Bronchial epithelial cell (primary cell): ENCODE results near the gene CABYR. TPM values are rescaled to one million over a fixed set of nuclear protein-coding genes. Genes with fewer than 3 reads are reported as not detected.

Experiments used
- DNase-seq: peaks from one replicate; pipeline ENCODE4 v3.0.0-alpha.2; 2010; ENCODE audit warnings: low read depth
- FAIRE-seq: peaks from 2 replicates; lab custom pipeline; 2011; peaks lifted over from hg19 to GRCh38; lab: Jason Lieb, UNC
- H3K27me3 ChIP-seq: 2 replicates; pipeline ENCODE4 v1.5.1; 2011; ENCODE audit warnings: low read length; ENCODE audit not compliant: control insufficient read depth, insufficient read depth
- H3K36me3 ChIP-seq: 2 replicates; pipeline ENCODE4 v1.5.1; 2011; ENCODE audit warnings: low read length; ENCODE audit not compliant: control insufficient read depth, insufficient read depth
- H3K4me3 ChIP-seq: 2 replicates; pipeline ENCODE4 v1.5.1; 2011; ENCODE audit warnings: mild to moderate bottlenecking, low read depth, low read length, control low read depth
- total RNA-seq: library from RNA; depleted of rRNA; stranded (reverse); fragments of >200 nt; gene quantifications from 2 replicates; pipeline ENCODE4 v1.2.1, GENCODE V29; 2014
- TF ChIP-seq, protein P1 (sequence below): IDR thresholded peaks from 2 replicates; pipeline ENCODE4 v1.5.1; 2011; ENCODE audit warnings: mild to moderate bottlenecking, moderate library complexity, low read length, control low read depth, inconsistent platforms; ENCODE audit not compliant: insufficient read depth, severe bottlenecking

Gene CABYR
- total RNA-seq, 1 donor from 2014 or later = 0.79 TPM

GRCh38 chr18:24095976-24096375 lies 42.9 kb upstream of the CABYR start:
- no peak for FAIRE-seq
- DNase-seq = no peak
- TF ChIP-seq, protein P1, sequence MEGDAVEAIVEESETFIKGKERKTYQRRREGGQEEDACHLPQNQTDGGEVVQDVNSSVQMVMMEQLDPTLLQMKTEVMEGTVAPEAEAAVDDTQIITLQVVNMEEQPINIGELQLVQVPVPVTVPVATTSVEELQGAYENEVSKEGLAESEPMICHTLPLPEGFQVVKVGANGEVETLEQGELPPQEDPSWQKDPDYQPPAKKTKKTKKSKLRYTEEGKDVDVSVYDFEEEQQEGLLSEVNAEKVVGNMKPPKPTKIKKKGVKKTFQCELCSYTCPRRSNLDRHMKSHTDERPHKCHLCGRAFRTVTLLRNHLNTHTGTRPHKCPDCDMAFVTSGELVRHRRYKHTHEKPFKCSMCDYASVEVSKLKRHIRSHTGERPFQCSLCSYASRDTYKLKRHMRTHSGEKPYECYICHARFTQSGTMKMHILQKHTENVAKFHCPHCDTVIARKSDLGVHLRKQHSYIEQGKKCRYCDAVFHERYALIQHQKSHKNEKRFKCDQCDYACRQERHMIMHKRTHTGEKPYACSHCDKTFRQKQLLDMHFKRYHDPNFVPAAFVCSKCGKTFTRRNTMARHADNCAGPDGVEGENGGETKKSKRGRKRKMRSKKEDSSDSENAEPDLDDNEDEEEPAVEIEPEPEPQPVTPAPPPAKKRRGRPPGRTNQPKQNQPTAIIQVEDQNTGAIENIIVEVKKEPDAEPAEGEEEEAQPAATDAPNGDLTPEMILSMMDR = no peak
- Histone ChIP-seq H3K27me3 (no peaks in the 10 kb centered on the region), H3K36me3 (peaks cover 1% of the 10 kb centered on the region), H3K4me3 (no peak overlapping the region)

GRCh38 chr18:24103320-24104021 lies 35.4 kb upstream of the CABYR start:
- Histone ChIP-seq H3K27me3 (no peaks in the 10 kb centered on the region), H3K36me3 (peaks cover 2% of the 10 kb centered on the region), H3K4me3 (no peak overlapping the region)
- no peak for FAIRE-seq
- TF ChIP-seq, protein P1 = no peak
- no peak for DNase-seq

GRCh38 chr18:24104486-24104885 lies 34.4 kb upstream of the CABYR start:
- Histone ChIP-seq H3K36me3 (peaks cover 2% of the 10 kb centered on the region), H3K4me3 (no peak overlapping the region), H3K27me3 (no peaks in the 10 kb centered on the region)
- DNase-seq (no peak), FAIRE-seq (no peak)
- TF ChIP-seq, protein P1 = no peak

GRCh38 chr18:24108641-24109040 lies 30.2 kb upstream of the CABYR start:
- no peak overlapping the region for H3K4me3 ChIP-seq
- H3K36me3 ChIP-seq = no peaks in the 10 kb centered on the region
- TF ChIP-seq, protein P1 = no peak
- no peaks in the 10 kb centered on the region for H3K27me3 ChIP-seq
- DNase-seq = no peak
- no peak for FAIRE-seq

DNA sequence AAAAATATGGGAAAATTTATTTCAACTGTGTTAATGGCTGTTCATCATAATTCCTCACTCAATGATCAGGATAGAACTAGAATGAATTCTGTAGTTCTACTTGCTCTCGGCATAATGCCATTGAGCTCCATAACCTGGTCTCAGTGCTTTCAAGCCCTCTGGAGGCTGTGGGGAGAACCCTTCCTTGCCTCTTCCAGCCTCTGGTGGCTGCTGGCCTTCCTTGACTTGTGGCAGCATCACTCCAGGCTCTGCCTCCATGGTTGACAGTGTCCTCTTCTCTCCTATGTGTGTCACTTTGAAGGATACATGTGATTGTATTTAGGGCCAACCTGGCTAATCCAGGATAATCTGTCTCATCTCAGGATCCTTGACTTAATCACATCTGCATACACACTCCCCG lies 26.9 kb upstream of the CABYR start:
- peaks cover 1% of the 10 kb centered on the region for H3K36me3 ChIP-seq
- FAIRE-seq = no peak
- no peaks in the 10 kb centered on the region for H3K27me3 ChIP-seq
- TF ChIP-seq, protein P1 = no peak
- no peak for DNase-seq
- no peak overlapping the region for H3K4me3 ChIP-seq

GRCh38 chr18:24112464-24112863 lies 26.4 kb upstream of the CABYR start:
- no peaks in the 10 kb centered on the region for H3K27me3 ChIP-seq
- FAIRE-seq = no peak
- no peak overlapping the region for H3K4me3 ChIP-seq
- peaks cover 1% of the 10 kb centered on the region for H3K36me3 ChIP-seq
- TF ChIP-seq, protein P1 = no peak
- no peak for DNase-seq
